ENCODE measurements around the gene MEF2D.

The MEF2D gene

GRCh38 chr1:156439036-156439776 lies 61.4 kb downstream of the MEF2D start:
- no peak for DNase-seq

- DNase-seq, result no peak
These were observed 62.1 kb downstream of the MEF2D start for GRCh38 chr1:156438278-156438987.

- DNase-seq, result no peak
These were observed 63.3 kb downstream of the MEF2D start for GRCh38 chr1:156437037-156437867.

- no peak for DNase-seq
These were observed 64.2 kb downstream of the MEF2D start for GRCh38 chr1:156436141-156437036.

- peak; percentile 27 for DNase-seq
These were observed 64.9 kb downstream of the MEF2D start for GRCh38 chr1:156435545-156436140.

GRCh38 chr1:156434989-156435544 lies 65.5 kb downstream of the MEF2D start:
- no peak for DNase-seq

- no peak for DNase-seq
These were observed 67.0 kb downstream of the MEF2D start for GRCh38 chr1:156433602-156434001.

- DNase-seq, result no peak
These were observed 67.5 kb downstream of the MEF2D start for GRCh38 chr1:156433032-156433431.

- DNase-seq, result no peak
These were observed 67.9 kb downstream of the MEF2D start for GRCh38 chr1:156432669-156433018.

- no peak for DNase-seq
These were observed 68.6 kb downstream of the MEF2D start for GRCh38 chr1:156431769-156432668.

- DNase-seq, result no peak
These were observed 69.2 kb downstream of the MEF2D start for GRCh38 chr1:156431366-156431765.

- no peak for DNase-seq
These were observed 69.7 kb downstream of the MEF2D start for GRCh38 chr1:156430866-156431265.

- DNase-seq, result no peak
These were observed 70.3 kb downstream of the MEF2D start for GRCh38 chr1:156430303-156430702.

- no peak for DNase-seq
These were observed 71.1 kb downstream of the MEF2D start for GRCh38 chr1:156429313-156430060.

- DNase-seq, result no peak
These were observed 71.8 kb downstream of the MEF2D start for GRCh38 chr1:156428746-156429288.

- DNase-seq, result no peak
These were observed 72.6 kb downstream of the MEF2D start for GRCh38 chr1:156427957-156428356.

- DNase-seq, result no peak
These were observed 74.6 kb downstream of the MEF2D start for GRCh38 chr1:156425943-156426342.

- no peak for DNase-seq
These were observed 75.7 kb downstream of the MEF2D start for GRCh38 chr1:156424806-156425432.

Measured in stimulated activated CD4-positive, alpha-beta T cell treated with anti-CD3 and anti-CD28 coated beads, Interleukin-12 subunit alpha, Interleukin-12 subunit beta, amount 100 ng/mL, for 4 hours (primary cell).